ENCODE measurements around the gene TLR8. TPM values are rescaled to one million over a fixed set of nuclear protein-coding genes. Genes with fewer than 3 reads are reported as not detected.

Gene TLR8
- total RNA-seq, 1 donor from 2014 or later, result 0.53 TPM

DNA sequence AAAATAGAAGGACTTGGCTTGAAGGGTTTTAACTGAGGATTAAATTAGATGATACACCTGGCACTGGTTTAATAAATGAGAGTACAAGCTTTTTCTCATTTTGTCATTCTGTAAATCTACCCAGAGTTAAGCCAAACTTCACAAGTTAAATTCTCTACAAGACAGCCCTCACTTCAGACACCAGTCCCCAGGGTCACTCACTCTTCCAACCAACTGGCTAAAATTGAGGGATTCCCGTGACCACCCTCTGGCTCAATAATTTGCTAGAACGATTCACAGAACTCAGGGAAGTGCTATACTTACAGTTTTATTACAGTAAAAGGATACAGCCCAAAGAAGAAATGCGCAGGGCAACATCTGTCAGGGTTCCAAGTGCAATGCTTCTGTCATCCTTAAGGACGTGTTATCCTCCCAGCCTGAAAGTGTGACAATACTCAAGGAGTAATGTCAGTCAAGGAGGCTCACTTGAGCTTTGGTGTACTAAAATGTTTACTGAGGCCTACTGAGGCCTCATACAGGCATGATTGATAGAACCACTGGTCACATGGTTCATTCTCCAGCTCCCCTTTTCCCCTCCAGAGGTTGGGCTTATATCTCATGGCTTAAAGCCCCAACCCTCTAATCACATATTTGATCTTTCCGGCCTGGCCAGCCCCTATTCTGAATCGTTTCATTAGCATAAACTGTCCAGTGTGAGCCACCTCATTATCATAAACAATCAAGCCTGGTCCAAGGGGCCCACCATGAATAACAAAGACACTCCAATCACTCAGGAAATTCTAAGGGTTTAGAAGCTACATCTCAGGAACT is 58.9 kb downstream of the TLR8 start:
- Histone ChIP-seq H3K4me3 (no peak overlapping the region), H3K9me3 (no peaks in the 10 kb centered on the region), H3K4me1 (no peaks in the 10 kb centered on the region), H3K36me3 (no peaks in the 10 kb centered on the region), H3K27me3 (no peaks in the 10 kb centered on the region), H3K27ac (no peak overlapping the region)
- intact Hi-C loops (cut with DNase I), result no loop called here
- peak in 1 of 2 donors; percentile 13 for DNase-seq (ENCODE audit: low spot score in 2 of 2)
- TF ChIP-seq, protein P1, sequence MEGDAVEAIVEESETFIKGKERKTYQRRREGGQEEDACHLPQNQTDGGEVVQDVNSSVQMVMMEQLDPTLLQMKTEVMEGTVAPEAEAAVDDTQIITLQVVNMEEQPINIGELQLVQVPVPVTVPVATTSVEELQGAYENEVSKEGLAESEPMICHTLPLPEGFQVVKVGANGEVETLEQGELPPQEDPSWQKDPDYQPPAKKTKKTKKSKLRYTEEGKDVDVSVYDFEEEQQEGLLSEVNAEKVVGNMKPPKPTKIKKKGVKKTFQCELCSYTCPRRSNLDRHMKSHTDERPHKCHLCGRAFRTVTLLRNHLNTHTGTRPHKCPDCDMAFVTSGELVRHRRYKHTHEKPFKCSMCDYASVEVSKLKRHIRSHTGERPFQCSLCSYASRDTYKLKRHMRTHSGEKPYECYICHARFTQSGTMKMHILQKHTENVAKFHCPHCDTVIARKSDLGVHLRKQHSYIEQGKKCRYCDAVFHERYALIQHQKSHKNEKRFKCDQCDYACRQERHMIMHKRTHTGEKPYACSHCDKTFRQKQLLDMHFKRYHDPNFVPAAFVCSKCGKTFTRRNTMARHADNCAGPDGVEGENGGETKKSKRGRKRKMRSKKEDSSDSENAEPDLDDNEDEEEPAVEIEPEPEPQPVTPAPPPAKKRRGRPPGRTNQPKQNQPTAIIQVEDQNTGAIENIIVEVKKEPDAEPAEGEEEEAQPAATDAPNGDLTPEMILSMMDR (IDR thresholded peaks at IDR 0.05), result no peak

DNA sequence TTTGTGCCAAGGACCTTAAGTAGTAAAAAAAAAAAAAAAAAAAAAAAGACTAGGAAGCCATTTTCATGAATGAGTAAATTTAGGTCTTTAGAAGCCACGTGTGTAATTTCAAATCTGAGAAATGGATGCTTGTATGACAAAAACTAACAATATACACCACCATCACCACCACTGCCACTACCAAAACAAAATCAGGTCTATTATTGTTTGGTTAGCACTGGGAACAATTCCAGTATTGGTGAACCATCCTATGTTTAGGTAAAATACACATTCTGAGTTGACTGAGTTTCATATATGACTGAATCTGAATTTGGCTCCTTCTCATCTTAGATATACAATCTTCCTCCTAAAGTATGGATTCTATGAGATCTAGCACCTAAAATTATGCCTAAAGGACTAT is 59.7 kb downstream of the TLR8 start:
- Histone ChIP-seq H3K36me3 (no peaks in the 10 kb centered on the region), H3K4me3 (no peak overlapping the region)

DNA sequence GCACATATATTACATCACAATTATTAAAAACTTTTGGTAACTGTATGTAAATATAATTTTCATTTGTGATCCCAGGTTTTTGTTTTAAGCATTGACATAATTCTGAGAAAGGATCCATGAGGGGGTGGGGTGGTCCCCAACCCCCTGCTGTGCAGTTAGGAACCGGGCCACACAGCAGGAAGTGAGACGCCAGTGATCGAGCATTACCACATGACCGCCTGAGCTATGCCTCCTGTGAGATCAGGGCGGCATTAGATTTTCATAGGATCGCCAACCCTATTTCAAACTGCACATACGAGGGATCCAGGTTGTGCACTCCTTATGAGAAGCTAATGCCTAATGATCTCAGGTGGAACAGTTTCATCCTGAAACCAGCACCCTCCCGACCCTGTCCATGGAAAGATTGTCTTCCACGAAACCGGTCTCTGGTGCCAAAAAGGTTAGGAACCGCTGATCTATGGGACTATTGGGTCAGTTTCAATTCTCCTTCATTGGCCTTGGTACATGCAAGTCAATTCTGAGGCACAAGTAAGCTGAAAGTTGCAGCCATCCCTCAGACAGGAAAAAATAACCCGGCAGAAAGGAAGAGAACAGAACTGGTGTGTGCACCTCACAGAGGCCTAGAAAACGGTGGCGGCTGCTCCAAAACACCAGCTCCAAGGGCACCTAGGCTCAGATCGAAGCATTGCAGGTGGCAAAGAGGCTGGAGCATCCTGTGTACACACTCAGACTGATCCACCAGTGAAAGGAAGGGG is 61.5 kb downstream of the TLR8 start:
- Histone ChIP-seq H3K4me3 (no peak overlapping the region), H3K27ac (no peak overlapping the region), H3K9me3 (no peaks in the 10 kb centered on the region), H3K27me3 (no peaks in the 10 kb centered on the region), H3K4me1 (peaks cover 0 to 8% of the 10 kb centered on the region in 2 donors), H3K36me3 (no peaks in the 10 kb centered on the region)
- peak in 1 of 2 donors; percentile 60 for DNase-seq (ENCODE audit: low spot score in 2 of 2)
- intact Hi-C loops (cut with DNase I), result no loop called here
- TF ChIP-seq, protein P1 (IDR thresholded peaks at IDR 0.05), result no peak

More for the DNA sequence above, 59.7 kb downstream of the TLR8 start:
- Histone ChIP-seq H3K27ac (no peak overlapping the region), H3K4me1 (peaks cover 0 to 4% of the 10 kb centered on the region in 2 donors), H3K9me3 (no peaks in the 10 kb centered on the region), H3K27me3 (no peaks in the 10 kb centered on the region)
- TF ChIP-seq, protein P1 (IDR thresholded peaks at IDR 0.05), result no peak
- intact Hi-C loops (cut with DNase I), result no loop called here
- DNase-seq (ENCODE audit: low spot score in 2 of 2), result no peak

DNA sequence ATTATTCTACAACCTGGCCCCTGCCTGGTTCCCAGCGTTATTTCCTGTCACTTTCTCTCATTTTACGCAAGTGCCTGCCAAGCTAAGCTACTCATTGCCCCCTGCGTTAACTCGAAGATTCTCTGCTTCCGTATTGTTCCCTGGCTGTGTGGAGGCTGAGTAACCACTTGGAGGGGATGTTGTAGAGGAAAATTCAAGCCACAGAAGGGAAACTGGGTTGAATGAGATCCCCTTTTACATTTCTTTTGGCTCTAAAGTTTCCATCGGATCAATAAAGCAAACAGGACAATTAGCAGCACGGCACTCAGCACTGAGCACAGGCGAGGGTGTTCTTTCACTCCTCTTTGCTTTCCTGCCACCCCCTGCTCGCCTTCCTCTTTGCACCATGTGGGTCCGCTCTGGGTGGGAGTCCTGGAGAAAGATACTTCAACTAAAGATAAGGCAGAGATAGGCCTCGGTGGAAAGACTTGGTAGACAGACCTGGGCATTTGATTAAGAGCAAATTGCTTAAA is 64.3 kb downstream of the TLR8 start:
- TF ChIP-seq, protein P1 (IDR thresholded peaks at IDR 0.05), result peak; percentile 40 to 58 (median 43)
- H3K4me1 ChIP-seq, result peaks cover 0 to 13% of the 10 kb centered on the region in 2 donors
- H3K27me3 ChIP-seq, result no peaks in the 10 kb centered on the region
- no peaks in the 10 kb centered on the region for H3K9me3 ChIP-seq
- H3K4me3 ChIP-seq, result peak overlapping the region in 1 of 2 donors; percentile 42
- intact Hi-C loops (cut with DNase I), result loop anchor here (1.0 to 10.0 kb wide), 5 partner anchors 254 to 762 kb away; partner anchors contain the start of genes OFD1 and TRAPPC2
- peak overlapping the region; percentile 86 to 94 for H3K27ac ChIP-seq
- H3K36me3 ChIP-seq, result no peaks in the 10 kb centered on the region
- peak in 1 of 2 donors; percentile 68 for DNase-seq (ENCODE audit: low spot score in 2 of 2)

DNA sequence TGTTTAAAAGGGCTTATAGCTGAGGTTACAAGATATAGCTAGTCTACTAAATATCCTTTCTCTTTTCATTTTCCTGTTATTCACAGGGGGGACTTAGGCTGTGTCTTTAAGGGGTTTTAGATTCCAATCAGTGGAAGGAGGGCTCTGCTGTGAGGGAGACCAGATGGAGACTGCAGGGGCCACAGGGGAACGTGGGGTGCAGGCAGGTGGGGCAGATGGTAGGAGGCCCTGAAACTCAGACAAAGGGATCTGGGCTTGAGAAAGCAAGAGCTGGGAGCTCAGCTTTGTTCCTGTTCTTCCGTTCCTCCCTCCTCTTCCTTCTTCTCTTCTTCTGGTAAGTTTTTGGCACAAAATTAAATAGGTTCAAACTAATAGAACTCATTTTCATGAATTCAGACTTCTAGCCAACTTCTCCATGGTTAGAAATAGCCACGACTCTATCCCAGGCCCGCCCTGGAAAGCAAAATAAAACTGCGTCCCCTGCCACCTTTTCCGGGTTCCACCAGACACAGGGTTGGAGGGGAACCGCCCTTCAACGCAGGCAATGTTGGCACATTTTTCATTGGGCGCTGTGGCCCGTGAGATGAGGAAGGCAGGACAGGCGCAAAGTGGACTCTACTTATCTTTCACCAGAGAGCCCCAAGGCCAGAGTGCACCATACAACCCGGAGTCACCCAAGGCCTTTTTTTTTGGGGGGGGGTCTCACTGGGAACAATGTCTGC is 65.0 kb downstream of the TLR8 start:
- H3K27ac ChIP-seq, result peak overlapping the region; percentile 86 to 94
- TF ChIP-seq, protein P1 (IDR thresholded peaks at IDR 0.05), result no peak
- peaks cover 0 to 13% of the 10 kb centered on the region in 2 donors for H3K4me1 ChIP-seq
- H3K4me3 ChIP-seq, result peak overlapping the region in 1 of 2 donors; percentile 42
- intact Hi-C loops (cut with DNase I), result loop anchor here (1.0 to 10.0 kb wide), 5 partner anchors 253 to 761 kb away; partner anchors contain the start of genes OFD1 and TRAPPC2
- no peaks in the 10 kb centered on the region for H3K9me3 ChIP-seq
- no peaks in the 10 kb centered on the region for H3K27me3 ChIP-seq
- H3K36me3 ChIP-seq, result no peaks in the 10 kb centered on the region
- peak in 1 of 2 donors; percentile 81 for DNase-seq (ENCODE audit: low spot score in 2 of 2)

Data from ascending aorta (tissue), 2 donors.